GM23338 (cell line): ENCODE data around the gene CACHD1. TPM values are rescaled to one million over a fixed set of nuclear protein-coding genes. Genes with fewer than 3 reads are reported as not detected.

Source experiments
- ATAC-seq: fragments of 200-7000 bp; cut with Tn5 transposase; 3 replicates; pipeline ENCODE4 v1.9.1; 2020
- DNase-seq: peaks from one replicate; pipeline ENCODE4 v3.0.0-alpha.2; 2015; ENCODE audit warnings: low spot score
- H2AFZ ChIP-seq: fragments of 200-600 bp; sonication (generic); 2 replicates; pipeline ENCODE4 v1.8.0; 2016; ENCODE audit warnings: antibody characterized with exemption, mild to moderate bottlenecking, moderate library complexity
- H3F3A ChIP-seq: fragments of 200-600 bp; sonication (generic); replicated peaks from 2 replicates; pipeline ENCODE4 v1.8.0; 2017; ENCODE audit warnings: antibody characterized with exemption, mixed run types, low read depth
- H3K27ac ChIP-seq: fragments of 200-600 bp; sonication (generic); 2 replicates; pipeline ENCODE4 v1.6.1; 2016; ENCODE audit warnings: low read depth
- H3K27me3 ChIP-seq: fragments of 200-600 bp; sonication (generic); 2 replicates; pipeline ENCODE4 v1.8.0; 2016; ENCODE audit warnings: mild to moderate bottlenecking, mixed run types, moderate library complexity; ENCODE audit not compliant: insufficient read depth
- H3K36me3 ChIP-seq: fragments of 200-600 bp; sonication (generic); 2 replicates; pipeline ENCODE4 v1.8.0; 2016; ENCODE audit warnings: mild to moderate bottlenecking; ENCODE audit not compliant: insufficient read depth
- H3K4me1 ChIP-seq: fragments of 200-600 bp; sonication (generic); 2 replicates; pipeline ENCODE4 v1.8.0; 2016; ENCODE audit warnings: mild to moderate bottlenecking, moderate library complexity; ENCODE audit not compliant: insufficient read depth
- H3K4me2 ChIP-seq: fragments of 200-600 bp; sonication (generic); 2 replicates; pipeline ENCODE4 v1.7.1; 2017; ENCODE audit warnings: mixed run types
- H3K4me3 ChIP-seq: fragments of 200-600 bp; sonication (generic); 2 replicates; pipeline ENCODE4 v1.6.1; 2016; ENCODE audit warnings: mixed run types
- H3K79me2 ChIP-seq: fragments of 200-600 bp; sonication (generic); replicated peaks from 2 replicates; pipeline ENCODE4 v1.8.0; 2017; ENCODE audit warnings: mild to moderate bottlenecking; ENCODE audit not compliant: insufficient read depth
- H3K9me2 ChIP-seq: fragments of 200-600 bp; sonication (generic); 2 replicates; pipeline ENCODE4 v1.8.0; 2017; ENCODE audit not compliant: insufficient read depth
- H4K20me1 ChIP-seq: fragments of 200-600 bp; sonication (generic); replicated peaks from 2 replicates; pipeline ENCODE4 v1.8.0; 2017; ENCODE audit warnings: mild to moderate bottlenecking; ENCODE audit not compliant: insufficient read depth
- H3K27ac Mint-ChIP-seq: 2 replicates; pipeline ENCODE4 v1.8.0; 2020; ENCODE audit warnings: inconsistent platforms, mild to moderate bottlenecking, moderate library complexity, mixed read lengths
- H3K27me3 Mint-ChIP-seq: 3 replicates; pipeline ENCODE4 v1.8.0; 2022; ENCODE audit warnings: low read depth, mild to moderate bottlenecking, moderate library complexity, mixed read lengths, inconsistent platforms; ENCODE audit not compliant: insufficient read depth, poor library complexity
- H3K36me3 Mint-ChIP-seq: 3 replicates; pipeline ENCODE4 v1.8.0; 2021; ENCODE audit warnings: low read depth, mild to moderate bottlenecking, inconsistent platforms, moderate library complexity, mixed read lengths
- H3K4me1 Mint-ChIP-seq: 3 replicates; pipeline ENCODE4 v1.8.0; 2020; ENCODE audit warnings: mild to moderate bottlenecking, inconsistent platforms, mixed read lengths
- H3K4me3 Mint-ChIP-seq: 3 replicates; pipeline ENCODE4 v1.8.0; 2021; ENCODE audit warnings: moderate library complexity, mild to moderate bottlenecking, inconsistent platforms, mixed read lengths
- H3K9me3 Mint-ChIP-seq: 3 replicates; pipeline ENCODE4 v1.8.0; 2020; ENCODE audit warnings: moderate library complexity, mild to moderate bottlenecking, inconsistent platforms, mixed read lengths
- CREB1 ChIP-seq: fragments of 250-450 bp; sonication (Bioruptor Pico); IDR thresholded peaks from 2 replicates; pipeline ENCODE4 v1.5.0; 2020; ENCODE audit warnings: low read depth, mild to moderate bottlenecking, moderate library complexity
- CTCF ChIP-seq, 2 experiments: fragments of 200-600 bp in 1 of 2; sonication (generic) in 1 of 2; conservative IDR thresholded peaks; 2 replicates each; pipeline versions ENCODE4 v1.5.1 to v1.6.1; 2016 to 2017; ENCODE audit warnings: antibody characterized with exemption in 2 of 2, low read depth in 2 of 2, mild to moderate bottlenecking in 2 of 2, moderate library complexity in 1 of 2
- ETS1 ChIP-seq: IDR thresholded peaks from 2 replicates; pipeline ENCODE4 v1.6.1; 2016; ENCODE audit warnings: antibody characterized with exemption
- EZH2 ChIP-seq: fragments of 200-600 bp; sonication (generic); IDR thresholded peaks from one replicate; pipeline ENCODE4 v1.8.0; 2017; ENCODE audit warnings: antibody characterized with exemption, mild to moderate bottlenecking, low read depth; ENCODE audit not compliant: unreplicated experiment
- EZH2phosphoT487 ChIP-seq: fragments of 200-600 bp; sonication (generic); IDR thresholded peaks from one replicate; pipeline ENCODE4 v1.8.1; 2018; ENCODE audit warnings: antibody characterized with exemption; ENCODE audit not compliant: unreplicated experiment
- JUNB ChIP-seq: IDR thresholded peaks from one replicate; pipeline ENCODE4 v1.6.1; 2016; ENCODE audit warnings: antibody characterized with exemption; ENCODE audit not compliant: unreplicated experiment
- NANOG ChIP-seq: IDR thresholded peaks from 2 replicates; pipeline ENCODE4 v1.6.1; 2016; ENCODE audit warnings: antibody characterized with exemption, borderline replicate concordance
- POLR2AphosphoS5 ChIP-seq: IDR thresholded peaks from 2 replicates; pipeline ENCODE4 v1.6.1; 2016; ENCODE audit warnings: antibody characterized with exemption, low read depth
- REST ChIP-seq: IDR thresholded peaks from one replicate; pipeline ENCODE4 v1.6.1; 2018; ENCODE audit warnings: antibody characterized with exemption; ENCODE audit not compliant: unreplicated experiment
- STAT1 ChIP-seq: IDR thresholded peaks from one replicate; pipeline ENCODE4 v1.6.1; 2016; ENCODE audit warnings: antibody characterized with exemption; ENCODE audit not compliant: unreplicated experiment
- ZNF114 ChIP-seq: fragments of 250-450 bp; sonication (Bioruptor Pico); IDR thresholded peaks from 2 replicates; pipeline ENCODE4 v1.5.0; 2020; ENCODE audit warnings: mild to moderate bottlenecking, moderate library complexity
- ZNF331 ChIP-seq: fragments of 250-450 bp; sonication (Bioruptor Pico); IDR thresholded peaks from 2 replicates; pipeline ENCODE4 v1.5.0; 2020; ENCODE audit warnings: low read depth, mild to moderate bottlenecking, moderate library complexity
- ZNF462 ChIP-seq: fragments of 250-450 bp; sonication (Bioruptor Pico); IDR thresholded peaks from 2 replicates; pipeline ENCODE4 v1.5.0; 2020; ENCODE audit warnings: mild to moderate bottlenecking, moderate library complexity
- polyA plus RNA-seq: library from polyadenylated mRNA; unstranded; fragments of >200 nt; fragmentation: Nextera tagmentation; extraction: Ambion mirVana; gene quantifications from 2 replicates; pipeline ENCODE4 v1.2.1, GENCODE V29; 2016
- total RNA-seq: library from RNA; depleted of rRNA; stranded (reverse); fragments of >200 nt; shearing (Covaris generic); gene quantifications from 2 replicates; pipeline ENCODE4 v1.2.3, GENCODE V29; 2014

CACHD1 gene
- total and polyA plus RNA-seq, 2 experiments from 2014 or later = 12.6 to 43.7 TPM

- Histone ChIP-seq H3K9me2 (no peaks in the 10 kb centered on the region), H3K27me3 (no peaks in the 10 kb centered on the region), H3K4me2 (peak overlapping the region; percentile 59), H3K36me3 (no peaks in the 10 kb centered on the region), H3K4me1 (peaks cover 49% of the 10 kb centered on the region), H4K20me1 (peaks cover 3% of the 10 kb centered on the region; the same call in 1 of the 2 replicates), H3K27ac (no peak overlapping the region), H3K79me2 (peaks cover 80% of the 10 kb centered on the region), H2AFZ (no peak overlapping the region), H3F3A (no peaks in the 10 kb centered on the region), H3K4me3 (peak overlapping the region; percentile 39; the same call in 1 of the 2 replicates)
- Mint-ChIP-seq H3K36me3 (peaks cover 20% of the 10 kb centered on the region), H3K4me1 (peaks cover 60% of the 10 kb centered on the region), H3K9me3 (no peaks in the 10 kb centered on the region), H3K27me3 (peaks cover 13% of the 10 kb centered on the region), H3K4me3 (peak overlapping the region; percentile 53), H3K27ac (no peak overlapping the region)
- no peak for ATAC-seq
- TF ChIP-seq EZH2phosphoT487 = no peak
- TF ChIP-seq STAT1 = no peak
- TF ChIP-seq NANOG = no peak
- no peak for TF ChIP-seq CTCF (conservative IDR thresholded peaks at IDR 0.05; ENCODE audit: low read depth in 2 of 2)
- TF ChIP-seq JUNB = no peak
- TF ChIP-seq CREB1 (CRISPR knock-in tag) = no peak
- TF ChIP-seq POLR2AphosphoS5 = no peak
- TF ChIP-seq REST = no peak
- no peak for TF ChIP-seq ZNF114 (CRISPR knock-in tag)
- no peak for TF ChIP-seq ETS1
- TF ChIP-seq EZH2 = no peak
- TF ChIP-seq ZNF331 = no peak
- no peak for TF ChIP-seq ZNF462
- no peak for DNase-seq
Measured at GRCh38 chr1:64474665-64475439, 4.9 kb downstream of the CACHD1 start.
